Epithelial cell of proximal tubule (primary cell): ENCODE measurements around the gene HLCS. TPM values are rescaled to one million over a fixed set of nuclear protein-coding genes. Genes with fewer than 3 reads are reported as not detected.

Experiments
- DNase-seq: peaks from one replicate; pipeline ENCODE4 v3.0.0-alpha.2; 2011; ENCODE audit warnings: low read depth
- H3K4me3 ChIP-seq: 2 replicates; pipeline ENCODE4 v1.5.1; 2011; ENCODE audit warnings: low read depth, mild to moderate bottlenecking, low read length
- total RNA-seq: library from RNA; depleted of rRNA; stranded (reverse); fragments of >200 nt; gene quantifications from 2 replicates; pipeline ENCODE4 v1.2.3, GENCODE V29; 2015
- TF ChIP-seq, protein P1 (sequence below): conservative IDR thresholded peaks from 2 replicates; pipeline ENCODE4 v1.5.1; 2012; ENCODE audit warnings: low read depth, mild to moderate bottlenecking, low read length

The HLCS gene
- total RNA-seq, 1 donor from 2014 or later = 21.0 TPM

DNA sequence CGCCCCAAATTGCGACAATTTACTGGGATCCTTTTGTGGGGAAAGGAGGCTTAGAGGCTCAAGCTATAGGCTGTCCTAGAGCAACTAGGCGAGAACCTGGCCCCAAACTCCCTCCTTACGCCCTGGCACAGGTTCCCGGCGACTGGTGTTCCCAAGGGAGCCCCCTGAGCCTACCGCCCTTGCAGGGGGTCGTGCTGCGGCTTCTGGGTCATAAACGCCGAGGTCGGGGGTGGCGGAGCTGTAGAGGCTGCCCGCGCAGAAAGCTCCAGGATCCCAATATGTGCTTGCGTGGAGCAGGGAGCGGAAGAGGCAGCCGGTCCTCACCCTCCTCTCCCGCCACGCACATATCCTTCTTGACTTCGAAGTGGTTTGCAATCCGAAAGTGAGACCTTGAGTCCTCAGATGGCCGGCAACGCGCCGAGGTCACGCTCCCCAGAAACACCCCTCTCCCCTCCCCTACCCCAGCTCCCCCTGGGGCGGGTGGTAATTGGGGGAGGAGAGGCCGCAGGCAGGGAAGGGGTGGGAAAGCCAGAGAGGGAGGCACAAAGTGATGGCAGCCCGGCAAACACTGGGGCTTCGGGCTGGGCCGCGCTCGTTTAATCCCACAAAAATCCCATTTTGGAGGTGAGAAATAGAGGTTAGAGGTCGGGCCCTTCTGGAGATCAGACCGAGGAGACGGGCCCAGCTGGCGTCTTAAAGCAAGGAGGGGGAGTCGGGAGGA, 261.4 kb downstream of the HLCS start:
- TF ChIP-seq, protein P1, sequence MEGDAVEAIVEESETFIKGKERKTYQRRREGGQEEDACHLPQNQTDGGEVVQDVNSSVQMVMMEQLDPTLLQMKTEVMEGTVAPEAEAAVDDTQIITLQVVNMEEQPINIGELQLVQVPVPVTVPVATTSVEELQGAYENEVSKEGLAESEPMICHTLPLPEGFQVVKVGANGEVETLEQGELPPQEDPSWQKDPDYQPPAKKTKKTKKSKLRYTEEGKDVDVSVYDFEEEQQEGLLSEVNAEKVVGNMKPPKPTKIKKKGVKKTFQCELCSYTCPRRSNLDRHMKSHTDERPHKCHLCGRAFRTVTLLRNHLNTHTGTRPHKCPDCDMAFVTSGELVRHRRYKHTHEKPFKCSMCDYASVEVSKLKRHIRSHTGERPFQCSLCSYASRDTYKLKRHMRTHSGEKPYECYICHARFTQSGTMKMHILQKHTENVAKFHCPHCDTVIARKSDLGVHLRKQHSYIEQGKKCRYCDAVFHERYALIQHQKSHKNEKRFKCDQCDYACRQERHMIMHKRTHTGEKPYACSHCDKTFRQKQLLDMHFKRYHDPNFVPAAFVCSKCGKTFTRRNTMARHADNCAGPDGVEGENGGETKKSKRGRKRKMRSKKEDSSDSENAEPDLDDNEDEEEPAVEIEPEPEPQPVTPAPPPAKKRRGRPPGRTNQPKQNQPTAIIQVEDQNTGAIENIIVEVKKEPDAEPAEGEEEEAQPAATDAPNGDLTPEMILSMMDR = no peak
- no peak for DNase-seq
- peak overlapping the region; percentile 55 for H3K4me3 ChIP-seq

DNA sequence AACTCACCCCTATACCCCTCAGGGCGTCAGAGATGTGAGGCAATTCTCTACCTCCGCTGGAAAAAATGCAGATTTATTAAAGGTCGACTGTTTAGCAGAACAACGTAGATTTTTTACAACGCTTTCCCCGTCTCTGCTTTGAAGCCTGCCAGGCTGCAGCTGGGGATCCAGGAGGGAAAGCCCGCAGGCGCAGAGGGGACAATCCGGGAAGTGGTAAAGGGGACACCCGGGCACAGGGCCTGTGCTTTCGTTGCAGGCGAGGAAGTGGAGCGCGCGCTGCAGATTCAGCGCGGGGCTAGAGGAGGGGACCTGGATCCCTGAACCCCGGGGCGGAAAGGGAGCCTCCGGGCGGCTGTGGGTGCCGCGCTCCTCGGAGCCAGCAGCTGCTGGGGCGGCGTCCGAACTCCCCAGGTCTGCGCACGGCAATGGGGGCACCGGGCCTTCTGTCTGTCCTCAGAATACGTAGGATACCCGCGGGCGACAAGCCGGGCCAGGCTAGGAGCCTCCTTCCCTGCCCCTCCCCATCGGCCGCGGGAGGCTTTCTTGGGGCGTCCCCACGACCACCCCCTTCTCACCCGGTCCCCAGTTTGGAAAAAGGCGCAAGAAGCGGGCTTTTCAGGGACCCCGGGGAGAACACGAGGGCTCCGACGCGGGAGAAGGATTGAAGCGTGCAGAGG, 262.1 kb downstream of the HLCS start:
- TF ChIP-seq, protein P1 = no peak
- peak overlapping the region; percentile 55 for H3K4me3 ChIP-seq
- DNase-seq = no peak

DNA sequence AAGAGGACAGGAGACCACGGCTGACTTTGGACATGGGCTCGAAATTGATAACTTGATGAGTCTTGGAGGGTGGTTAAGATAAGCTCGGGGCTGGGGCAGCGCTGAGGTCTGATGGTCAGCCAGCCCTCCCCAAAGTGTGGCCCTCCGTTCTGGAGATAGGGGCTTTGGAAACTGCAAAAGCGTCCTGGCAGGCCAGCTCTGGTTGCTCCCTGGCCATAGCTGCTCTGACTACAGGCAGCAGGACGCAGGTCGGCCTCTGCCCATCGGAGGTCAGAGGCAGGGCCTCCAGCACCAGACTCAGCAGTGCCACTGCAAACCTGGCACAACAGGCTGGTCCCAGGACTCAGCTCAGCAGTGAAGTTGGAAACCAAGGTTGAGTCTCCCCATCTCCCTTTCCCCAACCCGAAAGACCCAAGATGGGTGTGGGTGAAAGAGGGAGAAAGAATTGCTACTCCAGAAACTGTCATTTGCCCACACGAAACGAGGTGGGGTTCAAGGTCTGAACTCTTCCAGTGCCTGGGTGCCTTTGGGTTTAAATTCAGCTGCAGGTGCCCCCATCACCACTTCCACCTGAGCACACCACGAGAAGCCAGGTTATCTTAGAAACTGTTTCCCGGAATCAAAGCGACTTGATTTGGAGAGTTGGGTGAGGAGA, 262.7 kb downstream of the HLCS start:
- TF ChIP-seq, protein P1 = no peak
- no peak for DNase-seq
- H3K4me3 ChIP-seq = peak overlapping the region; percentile 55

DNA sequence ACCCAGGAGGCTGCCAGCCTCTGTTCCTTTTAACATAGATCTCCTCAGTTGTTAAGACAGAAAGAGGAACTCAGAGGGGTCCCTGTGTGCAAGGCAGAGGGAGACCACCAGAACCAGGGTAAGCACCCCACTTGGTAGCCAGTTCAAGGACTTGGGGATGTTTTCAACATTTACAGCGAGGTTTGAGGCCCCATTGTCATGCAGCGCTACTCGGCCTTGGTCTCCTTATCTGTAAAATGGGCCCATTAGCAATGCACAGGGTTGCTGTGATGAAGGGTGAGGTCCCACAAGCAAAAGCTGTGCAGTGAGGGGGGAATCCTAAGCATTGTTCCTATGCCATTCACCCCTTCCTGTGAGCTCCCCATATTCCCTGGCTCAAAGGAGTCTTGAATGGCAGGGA, 263.3 kb downstream of the HLCS start:
- DNase-seq = no peak
- H3K4me3 ChIP-seq = peak overlapping the region; percentile 55
- TF ChIP-seq, protein P1 = no peak

DNA sequence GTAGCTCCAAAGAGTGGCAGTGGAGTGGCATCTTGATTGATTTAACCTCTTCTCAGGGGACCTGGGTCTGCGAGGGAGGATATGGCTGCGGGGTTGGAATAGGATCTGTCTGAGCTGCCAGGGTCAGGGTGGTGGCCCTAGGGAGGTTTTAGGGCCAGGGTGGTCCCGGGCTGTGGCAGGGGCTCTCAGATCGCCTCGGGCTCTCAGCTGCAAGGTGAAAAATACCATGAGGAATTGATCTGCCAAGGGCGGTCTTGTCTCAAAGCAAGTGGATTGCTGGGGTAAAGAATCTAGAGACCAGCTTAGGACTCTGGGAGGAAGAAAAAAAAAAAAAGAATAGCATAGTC, 263.9 kb downstream of the HLCS start:
- TF ChIP-seq, protein P1 = no peak
- peak overlapping the region; percentile 55 for H3K4me3 ChIP-seq
- no peak for DNase-seq

DNA sequence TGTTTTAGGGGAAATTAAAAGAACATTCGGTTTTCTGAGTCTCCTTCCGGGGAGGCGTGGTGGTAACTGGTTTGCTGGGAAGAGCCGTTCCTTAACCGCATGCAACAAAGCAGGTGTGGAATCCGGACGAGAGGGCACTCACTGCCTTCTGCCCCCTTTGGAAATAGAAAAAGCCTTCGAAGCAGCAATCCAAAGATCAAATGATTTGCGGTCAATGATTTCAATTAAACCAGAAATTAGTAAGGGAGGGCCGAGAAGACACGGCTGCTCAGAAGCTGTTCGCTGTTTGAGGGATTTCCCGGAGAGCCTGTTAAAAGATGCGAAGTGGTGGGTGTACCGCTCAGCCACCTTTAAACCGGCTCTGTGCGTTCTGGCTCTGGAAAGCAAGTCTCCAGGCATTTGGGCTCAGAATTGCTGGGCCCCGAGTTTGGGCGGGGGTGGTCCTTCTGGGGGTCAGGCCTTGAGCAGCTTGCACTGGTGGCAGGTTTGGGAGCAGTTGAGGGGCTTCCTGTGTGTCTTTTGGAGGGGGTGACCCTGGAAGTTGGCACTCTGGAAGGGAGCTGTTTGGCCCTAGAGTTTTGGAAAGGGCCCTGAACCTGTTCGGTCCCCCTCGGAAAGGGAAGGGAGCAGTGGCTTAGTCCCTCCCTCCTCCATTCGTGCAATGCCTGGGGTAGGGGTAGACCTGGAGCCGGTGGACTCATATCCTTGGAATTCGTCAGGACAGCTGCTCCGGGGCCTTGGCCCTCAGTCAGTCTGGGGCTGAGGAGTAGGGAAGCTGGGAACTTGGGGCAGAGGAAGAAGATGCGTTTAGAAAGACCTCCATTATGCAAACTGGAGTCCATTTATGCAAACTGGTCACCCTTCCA, 264.5 kb downstream of the HLCS start:
- H3K4me3 ChIP-seq = peak overlapping the region; percentile 55
- no peak for DNase-seq
- TF ChIP-seq, protein P1 = no peak
